ENCODE results near the gene CFAP20DC. TPM values are rescaled to one million over a fixed set of nuclear protein-coding genes. Genes with fewer than 3 reads are reported as not detected.

Gene CFAP20DC
- total and polyA plus RNA-seq, 2 of the 8 experiments (the other 6 are each of a cell fraction or from before 2014, with no cell fraction given), result 2.2 to 2.8 TPM

GRCh38 chr3:59065240-59065639 is 15.4 kb upstream of the CFAP20DC start:
- Histone ChIP-seq H3K4ac (replicated peaks; ENCODE audit: insufficient read length, low read depth, low read length) (no peak overlapping the region), H2BK15ac (ENCODE audit: low read length) (no peak overlapping the region), H3K23ac (ENCODE audit: insufficient read length) (no peak overlapping the region), H3K4me3 (ENCODE audit: extremely low read depth in 1 of 4, insufficient read depth in 2 of 4, low read depth in 3 of 4, low read length in 4 of 4) (no peak overlapping the region), H3K4me2 (ENCODE audit: insufficient read depth in 1 of 2, low read depth in 2 of 2, low read length in 2 of 2) (no peak overlapping the region), H3K27me3 (replicated peaks in 1 of 4; ENCODE audit: control insufficient read depth in 3 of 4, extremely low read depth in 1 of 4, insufficient read depth in 3 of 4, low read length in 3 of 4) (no peaks in the 10 kb centered on the region), H2BK120ac (replicated peaks; ENCODE audit: low read depth, low read length) (no peak overlapping the region), H3K9ac (replicated peaks in 1 of 4; ENCODE audit: extremely low read depth in 1 of 4, low read depth in 3 of 4, low read length in 3 of 4) (no peak overlapping the region), H2AK5ac (ENCODE audit: low read depth, low read length) (no peak overlapping the region), H4K91ac (replicated peaks; ENCODE audit: insufficient read length, low read length) (no peak overlapping the region), H2AFZ (ENCODE audit: low read length) (peak overlapping the region; percentile 24), H3K4me1 (replicated peaks in 1 of 4; ENCODE audit: control insufficient read depth in 3 of 4, insufficient read depth in 4 of 4, low read length in 3 of 4) (peaks cover 0 to 2% (median 0%) of the 10 kb centered on the region in 4 experiments; a peak in 2 of 7 replicates), H2BK5ac (ENCODE audit: low read depth, low read length) (no peak overlapping the region), H3K14ac (ENCODE audit: insufficient read length) (no peak overlapping the region), H2BK12ac (ENCODE audit: low read depth, low read length) (no peak overlapping the region), H4K8ac (ENCODE audit: extremely low read depth, insufficient read depth, low read length) (no peak overlapping the region), H3K27ac (ENCODE audit: low read depth, low read length) (no peak overlapping the region), H4K5ac (ENCODE audit: insufficient read length, low read depth, low read length) (no peak overlapping the region), H3K23me2 (ENCODE audit: low read depth, low read length) (no peaks in the 10 kb centered on the region), H2BK20ac (ENCODE audit: low read length) (no peak overlapping the region), H3K36me3 (ENCODE audit: control insufficient read depth in 2 of 4, insufficient read depth in 4 of 4, low read length in 3 of 4) (no peaks in the 10 kb centered on the region), H3K9me3 (ENCODE audit: insufficient read depth in 2 of 2, low read depth in 1 of 2, low read length in 1 of 2) (no peaks in the 10 kb centered on the region), H3K79me2 (ENCODE audit: control insufficient read depth in 1 of 2, insufficient read depth in 2 of 2, low read length in 2 of 2) (no peaks in the 10 kb centered on the region), H3K18ac (ENCODE audit: extremely low read depth, low read length) (no peak overlapping the region), H3K56ac (replicated peaks; ENCODE audit: insufficient read length, low read depth, low read length) (no peak overlapping the region), H4K20me1 (replicated peaks in 1 of 2; ENCODE audit: control insufficient read depth in 1 of 2, insufficient read depth in 2 of 2, low read length in 2 of 2) (no peaks in the 10 kb centered on the region), H3K79me1 (ENCODE audit: low read depth, low read length) (no peaks in the 10 kb centered on the region)
- no peak for TF ChIP-seq EZH2 (IDR thresholded peaks at IDR 0.05; ENCODE audit: low read depth, low read length, severe bottlenecking)
- no peak for TF ChIP-seq PHF8 (conservative IDR thresholded peaks at IDR 0.05; ENCODE audit: low read depth, low read length)
- TF ChIP-seq RAD21 (IDR thresholded peaks at IDR 0.05 in 1 of 2, conservative IDR thresholded peaks at IDR 0.05 in 1 of 2; ENCODE audit: low read depth in 2 of 2, low read length in 2 of 2), result no peak
- no peak for TF ChIP-seq CEBPB (IDR thresholded peaks at IDR 0.05; ENCODE audit: low read depth, low read length)
- TF ChIP-seq RNF2 (IDR thresholded peaks at IDR 0.05; ENCODE audit: borderline replicate concordance, low read depth, low read length, missing control alignments, poor library complexity, severe bottlenecking), result no peak
- no peak for TF ChIP-seq GABPA (IDR thresholded peaks at IDR 0.05; ENCODE audit: borderline replicate concordance, insufficient read depth, low read length)
- no peak for TF ChIP-seq HDAC6 (IDR thresholded peaks at IDR 0.05; ENCODE audit: low read depth, low read length)
- TF ChIP-seq FOSL1 (IDR thresholded peaks at IDR 0.05; ENCODE audit: insufficient read depth, low read depth, low read length), result no peak
- no peak for TF ChIP-seq JUN (IDR thresholded peaks at IDR 0.05; ENCODE audit: low read depth, low read length)
- no peak for TF ChIP-seq RFX5 (IDR thresholded peaks at IDR 0.05; ENCODE audit: borderline replicate concordance, low read depth, low read length)
- TF ChIP-seq SUZ12 (IDR thresholded peaks at IDR 0.05; ENCODE audit: low read length), result no peak
- WGBS, 2 experiments (ENCODE audit: extremely low coverage in 1 of 2, insufficient coverage in 1 of 2, insufficient read length in 1 of 2, insufficient replicate concordance in 2 of 2, low coverage in 1 of 2, low lambda C conversion rate in 2 of 2, missing lambda C conversion rate in 1 of 2), result 91% methylated on average over 7 of the region's 7 CpGs; no CpG with 5 or more reads in 1 of the 2 experiments
- CTCF ChIA-PET (ENCODE audit: partially characterized antibody), result interaction anchor here (0.7 to 4.0 kb wide), 8 partner anchors 12 to 423 kb away, joined by 3 to 29 read pairs (median 3); no protein-coding TSS in a partner anchor
- no peak for DNase-seq (ENCODE audit: low read depth in 1 of 2, low spot score in 2 of 2)
- POLR2A ChIA-PET (ENCODE audit: partially characterized antibody), result no interaction called here
- FAIRE-seq, result no peak

Data from H1 (cell line).